Astrocyte (in vitro differentiated cells and primary cell): ENCODE results near the gene ARG2. TPM values are rescaled to one million over a fixed set of nuclear protein-coding genes. Genes with fewer than 3 reads are reported as not detected.
A peak's percentile ranks its signal among the peaks of the same experiment; 100 is the strongest.

Source experiments
- DNase-seq: peaks from one replicate; pipeline ENCODE4 v3.0.0-alpha.2; 2010; ENCODE audit warnings: low read depth
- FAIRE-seq: peaks from 2 replicates; lab custom pipeline; 2011; peaks lifted over from hg19 to GRCh38; lab: Jason Lieb, UNC
- H2AFZ ChIP-seq: 2 replicates; pipeline ENCODE4 v1.6.0; 2012; ENCODE audit warnings: low read depth, low read length, inconsistent platforms
- H3K27ac ChIP-seq: 2 replicates; pipeline ENCODE4 v1.5.1; 2011; ENCODE audit warnings: low read depth, low read length, inconsistent platforms
- H3K27me3 ChIP-seq: 2 replicates; pipeline ENCODE4 v1.6.0; 2011; ENCODE audit warnings: low read length, inconsistent platforms; ENCODE audit not compliant: insufficient read depth
- H3K36me3 ChIP-seq: 2 replicates; pipeline ENCODE4 v1.5.1; 2011; ENCODE audit warnings: low read length, inconsistent platforms; ENCODE audit not compliant: insufficient read depth
- H3K4me1 ChIP-seq: 2 replicates; pipeline ENCODE4 v1.5.1; 2011; ENCODE audit warnings: low read length, inconsistent platforms; ENCODE audit not compliant: insufficient read depth
- H3K4me2 ChIP-seq: 2 replicates; pipeline ENCODE4 v1.6.0; 2012; ENCODE audit warnings: low read length, inconsistent platforms
- H3K4me3 ChIP-seq: 2 replicates; pipeline ENCODE4 v1.5.1; 2011; ENCODE audit warnings: low read depth, mild to moderate bottlenecking, low read length, inconsistent platforms; ENCODE audit not compliant: insufficient read depth
- H3K79me2 ChIP-seq: 2 replicates; pipeline ENCODE4 v1.6.0; 2012; ENCODE audit warnings: mild to moderate bottlenecking, low read length, inconsistent platforms; ENCODE audit not compliant: insufficient read depth
- H3K9ac ChIP-seq: 2 replicates; pipeline ENCODE4 v1.6.0; 2012; ENCODE audit warnings: mild to moderate bottlenecking, low read length, inconsistent platforms
- H3K9me3 ChIP-seq: 2 replicates; pipeline ENCODE4 v1.5.1; 2012; ENCODE audit warnings: low read depth, mild to moderate bottlenecking, low read length, inconsistent platforms; ENCODE audit not compliant: insufficient read depth
- H4K20me1 ChIP-seq: 2 replicates; pipeline ENCODE4 v1.6.0; 2012; ENCODE audit warnings: low read length, inconsistent platforms; ENCODE audit not compliant: insufficient read depth
- H3K27ac Mint-ChIP-seq: one replicate; pipeline ENCODE4 v1.8.0; 2021; ENCODE audit warnings: mild to moderate bottlenecking, mixed read lengths; ENCODE audit not compliant: unreplicated experiment
- H3K27me3 Mint-ChIP-seq: one replicate; pipeline ENCODE4 v1.8.0; 2021; ENCODE audit warnings: low read depth, mixed read lengths; ENCODE audit not compliant: unreplicated experiment
- H3K36me3 Mint-ChIP-seq: one replicate; pipeline ENCODE4 v1.8.0; 2021; ENCODE audit warnings: low read depth, mixed read lengths; ENCODE audit not compliant: unreplicated experiment
- H3K4me1 Mint-ChIP-seq: one replicate; pipeline ENCODE4 v1.8.0; 2021; ENCODE audit warnings: low read depth, mixed read lengths; ENCODE audit not compliant: unreplicated experiment
- H3K4me3 Mint-ChIP-seq: one replicate; pipeline ENCODE4 v1.8.0; 2021; ENCODE audit warnings: mild to moderate bottlenecking, moderate library complexity, mixed read lengths; ENCODE audit not compliant: unreplicated experiment
- H3K9me3 Mint-ChIP-seq: one replicate; pipeline ENCODE4 v1.8.0; 2021; ENCODE audit warnings: mild to moderate bottlenecking, mixed read lengths; ENCODE audit not compliant: unreplicated experiment
- CTCF ChIP-seq: IDR thresholded peaks from 2 replicates; pipeline ENCODE4 v1.5.1; 2011; ENCODE audit warnings: low read depth, mild to moderate bottlenecking, inconsistent platforms, low read length, moderate library complexity; ENCODE audit not compliant: insufficient read depth
- EZH2 ChIP-seq: IDR thresholded peaks from 2 replicates; pipeline ENCODE4 v1.6.1; 2012; ENCODE audit warnings: mild to moderate bottlenecking, low read length, inconsistent platforms; ENCODE audit not compliant: insufficient read depth
- total RNA-seq: library from RNA; stranded (reverse); gene quantifications from 2 replicates; pipeline ENCODE4 v1.2.1, GENCODE V29; 2021

Gene ARG2
- total RNA-seq, 1 donor from 2014 or later = 11.6 TPM

- Histone ChIP-seq H3K27ac (no peak overlapping the region), H3K9ac (no peak overlapping the region), H4K20me1 (no peaks in the 10 kb centered on the region), H3K4me2 (no peak overlapping the region), H3K36me3 (no peaks in the 10 kb centered on the region), H2AFZ (no peak overlapping the region), H3K9me3 (no peaks in the 10 kb centered on the region), H3K79me2 (no peaks in the 10 kb centered on the region), H3K4me3 (no peak overlapping the region), H3K27me3 (no peaks in the 10 kb centered on the region), H3K4me1 (peaks cover 8% of the 10 kb centered on the region)
- H3K4me3 Mint-ChIP-seq = no peak overlapping the region
- no peaks in the 10 kb centered on the region for H3K27me3 Mint-ChIP-seq
- H3K9me3 Mint-ChIP-seq = no peaks in the 10 kb centered on the region
- no peak for DNase-seq
- no peak for FAIRE-seq
- no peak for TF ChIP-seq CTCF
- TF ChIP-seq EZH2 = no peak
- H3K36me3 Mint-ChIP-seq = peaks cover 3% of the 10 kb centered on the region
- H3K4me1 Mint-ChIP-seq = peaks cover 6% of the 10 kb centered on the region
- H3K27ac Mint-ChIP-seq = no peak overlapping the region
These were observed 7.8 kb downstream of the ARG2 start for GRCh38 chr14:67627519-67627918.

DNA sequence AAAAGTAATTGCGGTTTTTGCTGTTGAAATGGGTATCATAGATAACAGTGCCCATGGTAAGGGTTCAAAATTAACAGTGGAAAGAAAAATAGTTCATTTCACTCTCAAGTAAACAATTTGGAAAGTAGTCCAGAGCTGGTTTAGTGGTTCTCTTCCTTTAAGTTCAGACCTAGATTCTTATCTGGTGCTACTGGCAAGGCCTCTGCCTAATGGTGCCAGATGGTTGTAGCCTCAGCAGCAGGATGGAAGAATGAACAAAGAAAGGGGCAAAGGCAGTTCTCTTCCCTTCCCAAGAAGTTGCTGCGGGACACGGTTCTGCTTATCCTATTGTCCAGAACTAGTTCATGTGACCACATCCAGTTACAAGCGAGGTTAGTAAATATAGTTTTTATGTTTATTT lies 10.5 kb downstream of the ARG2 start:
- no peaks in the 10 kb centered on the region for H4K20me1 ChIP-seq
- H3K9ac ChIP-seq = no peak overlapping the region
- no peak overlapping the region for H3K4me3 ChIP-seq
- H3K36me3 ChIP-seq = no peaks in the 10 kb centered on the region
- no peak for DNase-seq
- no peaks in the 10 kb centered on the region for H3K9me3 Mint-ChIP-seq
- no peak overlapping the region for H3K27ac Mint-ChIP-seq
- FAIRE-seq = no peak
- H3K79me2 ChIP-seq = no peaks in the 10 kb centered on the region
- H3K4me3 Mint-ChIP-seq = no peak overlapping the region
- no peak overlapping the region for H2AFZ ChIP-seq
- no peaks in the 10 kb centered on the region for H3K27me3 Mint-ChIP-seq
- TF ChIP-seq CTCF (no peak), EZH2 (no peak)
- no peak overlapping the region for H3K27ac ChIP-seq
- H3K4me1 Mint-ChIP-seq = no peaks in the 10 kb centered on the region
- no peaks in the 10 kb centered on the region for H3K27me3 ChIP-seq
- H3K36me3 Mint-ChIP-seq = peaks cover 3% of the 10 kb centered on the region
- no peaks in the 10 kb centered on the region for H3K9me3 ChIP-seq
- no peaks in the 10 kb centered on the region for H3K4me1 ChIP-seq
- no peak overlapping the region for H3K4me2 ChIP-seq

- no peak overlapping the region for H3K4me2 ChIP-seq
- Mint-ChIP-seq H3K27ac (peak overlapping the region; percentile 14), H3K4me1 (no peaks in the 10 kb centered on the region), H3K36me3 (peaks cover 3% of the 10 kb centered on the region), H3K4me3 (no peak overlapping the region), H3K9me3 (no peaks in the 10 kb centered on the region), H3K27me3 (no peaks in the 10 kb centered on the region)
- no peak overlapping the region for H3K9ac ChIP-seq
- H2AFZ ChIP-seq = no peak overlapping the region
- DNase-seq (no peak), FAIRE-seq (no peak)
- no peak overlapping the region for H3K27ac ChIP-seq
- H3K9me3 ChIP-seq = no peaks in the 10 kb centered on the region
- no peaks in the 10 kb centered on the region for H4K20me1 ChIP-seq
- H3K4me3 ChIP-seq = no peak overlapping the region
- no peaks in the 10 kb centered on the region for H3K36me3 ChIP-seq
- no peaks in the 10 kb centered on the region for H3K4me1 ChIP-seq
- TF ChIP-seq EZH2 = no peak
- no peak for TF ChIP-seq CTCF
- no peaks in the 10 kb centered on the region for H3K27me3 ChIP-seq
- H3K79me2 ChIP-seq = no peaks in the 10 kb centered on the region
These were observed 11.2 kb downstream of the ARG2 start for GRCh38 chr14:67630938-67631337.
